Putamen (tissue), 1 donor: ENCODE measurements around the gene CLIP4.
"Not testable (repeated sequence)": the region's sequence is repeated elsewhere in the genome, so short reads cannot be mapped to it uniquely, and the experiment has no call there.

Source experiments
- DNase-seq: peaks from one replicate; pipeline ENCODE4 v3.0.0-alpha.2; 2016; ENCODE audit warnings: low spot score

The CLIP4 gene, protein sequence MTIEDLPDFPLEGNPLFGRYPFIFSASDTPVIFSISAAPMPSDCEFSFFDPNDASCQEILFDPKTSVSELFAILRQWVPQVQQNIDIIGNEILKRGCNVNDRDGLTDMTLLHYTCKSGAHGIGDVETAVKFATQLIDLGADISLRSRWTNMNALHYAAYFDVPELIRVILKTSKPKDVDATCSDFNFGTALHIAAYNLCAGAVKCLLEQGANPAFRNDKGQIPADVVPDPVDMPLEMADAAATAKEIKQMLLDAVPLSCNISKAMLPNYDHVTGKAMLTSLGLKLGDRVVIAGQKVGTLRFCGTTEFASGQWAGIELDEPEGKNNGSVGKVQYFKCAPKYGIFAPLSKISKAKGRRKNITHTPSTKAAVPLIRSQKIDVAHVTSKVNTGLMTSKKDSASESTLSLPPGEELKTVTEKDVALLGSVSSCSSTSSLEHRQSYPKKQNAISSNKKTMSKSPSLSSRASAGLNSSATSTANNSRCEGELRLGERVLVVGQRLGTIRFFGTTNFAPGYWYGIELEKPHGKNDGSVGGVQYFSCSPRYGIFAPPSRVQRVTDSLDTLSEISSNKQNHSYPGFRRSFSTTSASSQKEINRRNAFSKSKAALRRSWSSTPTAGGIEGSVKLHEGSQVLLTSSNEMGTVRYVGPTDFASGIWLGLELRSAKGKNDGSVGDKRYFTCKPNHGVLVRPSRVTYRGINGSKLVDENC

DNA sequence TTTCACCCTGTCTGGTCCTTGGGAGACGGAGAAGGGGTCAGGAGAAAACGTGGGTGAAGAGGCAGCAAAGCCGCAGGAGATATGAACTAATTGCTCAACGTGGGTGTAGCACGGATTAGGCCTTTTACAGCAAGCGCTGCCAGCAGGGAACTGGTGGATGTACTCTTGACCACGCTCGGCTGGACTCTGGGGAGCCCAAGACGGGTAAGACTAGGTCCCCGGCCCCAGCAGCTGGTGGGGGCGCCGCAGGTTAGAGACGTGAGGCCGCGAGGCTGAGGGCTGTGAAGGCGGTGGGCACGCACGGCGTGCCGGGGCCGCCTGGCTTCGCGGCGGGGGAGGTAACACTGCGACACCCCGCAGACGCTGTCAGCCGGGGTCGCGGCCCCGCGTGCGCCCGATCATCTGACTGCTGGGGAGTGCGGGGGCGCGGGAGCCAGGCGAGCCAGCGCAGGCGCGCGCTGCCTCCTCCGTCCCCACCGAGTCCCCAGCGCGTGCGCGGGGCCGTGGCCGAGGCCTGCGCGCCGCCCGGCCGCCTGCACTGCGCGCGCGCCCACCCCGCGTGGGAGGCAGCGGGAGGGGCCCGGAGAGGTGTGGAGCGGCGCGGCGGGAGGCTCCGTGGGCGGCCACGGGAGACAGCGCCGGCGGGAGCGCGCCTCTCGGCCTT lies at the start of gene CLIP4:
Gene CLIP4 (plus strand): TSS at position 470 of the 664 bp plus-strand sequence. CDS start 5,974 bp downstream, outside the sequence.
- DNase-seq = peak; percentile 86

DNA sequence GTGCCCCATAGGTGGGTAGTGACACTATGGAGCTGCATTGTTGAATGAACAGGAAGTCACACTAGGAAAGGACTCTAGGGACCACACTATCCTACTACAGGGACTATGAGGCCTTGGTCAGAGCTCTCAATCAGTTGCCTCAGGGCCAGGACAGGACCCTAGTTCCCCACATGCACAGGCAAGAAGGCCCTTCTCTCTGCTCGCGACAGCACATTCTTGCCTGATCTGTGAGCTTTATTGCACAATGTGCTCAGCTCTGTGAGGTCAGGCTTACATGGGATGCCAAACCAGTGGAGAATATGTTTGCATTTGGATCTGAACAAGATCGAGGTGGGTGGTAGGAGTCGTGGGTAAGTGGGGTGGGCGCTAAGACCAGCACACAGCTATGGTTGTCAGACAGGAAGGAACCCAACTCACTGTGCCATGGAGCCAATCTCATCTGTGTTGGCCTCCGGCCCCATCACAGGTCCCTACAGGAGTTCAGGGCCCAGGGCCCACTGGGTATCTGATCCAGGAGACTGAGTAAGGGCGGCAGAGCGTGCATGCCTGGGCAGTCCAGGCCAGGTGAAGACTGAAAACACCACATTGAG lies 48.8 kb upstream of the CLIP4 start:
- DNase-seq = no peak

- no peak for DNase-seq
Measured at GRCh38 chr2:29066997-29067605, 48.1 kb upstream of the CLIP4 start.

DNA sequence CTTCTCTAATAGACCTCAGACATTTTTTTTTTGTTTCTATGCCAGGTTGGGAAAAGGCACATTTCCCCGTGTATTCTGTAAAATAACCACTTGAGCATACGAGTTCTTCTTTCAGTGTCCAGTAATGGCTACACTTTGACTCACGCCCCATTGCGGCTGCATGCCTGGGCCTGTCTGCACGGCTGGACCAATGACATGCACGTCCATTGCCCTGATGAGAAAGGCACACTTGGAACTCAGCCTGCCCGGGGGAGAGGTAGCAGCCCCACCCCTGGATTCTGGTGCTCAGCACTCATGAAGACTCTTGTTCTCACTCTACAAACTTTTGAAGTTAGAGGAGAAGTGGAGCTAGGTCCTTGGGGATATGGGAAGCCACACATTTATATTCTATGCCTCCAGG lies 46.7 kb upstream of the CLIP4 start:
- DNase-seq = no peak

DNA sequence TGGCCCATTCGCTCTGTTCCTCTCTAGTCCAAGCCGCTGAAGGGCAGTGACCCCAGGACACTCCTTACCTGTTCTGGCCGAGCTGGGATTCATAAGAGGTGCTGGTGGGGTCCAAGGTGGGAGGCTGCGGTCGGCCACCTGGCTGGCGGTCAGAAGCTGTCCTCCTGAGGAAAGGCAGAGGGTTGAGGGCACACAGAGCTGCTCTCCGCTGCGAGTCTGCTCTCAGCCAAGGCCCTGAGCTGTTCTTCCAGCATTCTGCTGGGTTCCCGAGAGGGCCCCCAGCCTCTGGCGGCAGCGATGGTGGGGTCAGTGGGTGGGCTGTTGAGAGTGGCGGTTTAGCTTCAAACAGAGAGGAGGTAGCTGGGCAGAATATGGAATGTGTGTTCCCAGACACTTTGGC lies 44.7 kb upstream of the CLIP4 start:
- DNase-seq = no peak

GRCh38 chr2:29071032-29071975 lies 43.9 kb upstream of the CLIP4 start:
- no peak for DNase-seq

- DNase-seq = no peak
Measured at GRCh38 chr2:29072251-29072650, 43.0 kb upstream of the CLIP4 start.

DNA sequence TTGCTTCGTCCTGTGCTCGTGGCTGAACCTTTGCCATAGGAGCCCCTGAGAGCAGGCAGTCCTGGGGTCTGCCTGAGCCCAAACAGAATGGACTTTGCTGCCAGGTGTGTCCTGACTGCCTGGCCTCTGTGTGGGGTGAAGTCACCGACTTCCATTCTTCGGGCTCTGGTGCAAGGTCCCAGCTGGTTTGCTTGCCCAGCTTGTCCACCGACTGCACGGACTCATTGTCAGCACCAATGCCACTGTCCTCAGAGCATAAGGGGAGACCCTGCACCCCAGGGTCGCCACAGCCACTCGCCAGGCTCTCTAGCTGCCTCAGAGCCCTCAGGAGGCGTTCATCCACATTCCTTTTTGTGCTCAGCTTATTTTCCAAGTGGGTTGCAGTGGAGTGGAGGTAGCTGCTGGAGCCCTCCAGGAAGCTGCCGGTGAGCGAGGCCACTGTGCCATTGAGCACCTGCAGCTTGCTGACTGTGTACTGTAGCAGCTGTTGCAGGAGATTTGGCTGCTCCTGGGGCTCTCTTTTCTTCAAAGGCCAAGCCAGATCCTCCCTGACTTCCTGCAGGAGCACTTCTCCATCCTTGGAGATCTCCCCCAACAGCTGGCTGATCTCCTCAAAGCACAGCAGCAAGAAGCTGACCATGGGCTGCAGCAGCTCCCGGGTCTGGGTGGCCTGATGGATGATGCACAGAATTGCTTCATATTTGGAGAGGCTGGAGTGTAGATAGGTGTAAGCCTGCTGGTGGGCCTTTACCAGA lies 42.1 kb upstream of the CLIP4 start:
- DNase-seq = no peak

DNA sequence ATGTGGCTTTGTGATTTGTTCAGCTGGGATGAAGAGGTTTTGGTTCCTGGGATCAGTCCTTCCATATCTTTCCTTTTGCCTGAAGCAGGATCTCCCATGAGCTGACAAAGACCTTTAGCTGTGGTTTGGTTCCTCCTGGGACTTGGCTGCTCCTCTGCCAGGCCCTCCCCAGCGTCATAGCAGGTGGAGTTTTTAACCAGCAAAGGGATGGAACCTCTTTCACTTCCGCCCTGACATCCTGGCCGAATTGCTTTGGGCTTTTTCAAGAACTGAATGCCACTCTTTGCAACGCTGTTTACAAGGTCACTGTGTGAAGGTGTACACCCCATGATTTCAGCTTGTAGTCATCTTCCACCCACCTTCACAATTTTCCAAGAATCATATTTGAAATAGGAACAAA lies 41.3 kb upstream of the CLIP4 start:
- DNase-seq = no peak

- no peak for DNase-seq
Measured at GRCh38 chr2:29074411-29074810, 40.8 kb upstream of the CLIP4 start, which contains the start of gene PCARE. PCARE (minus strand) TSS chr2:29074523; CDS start chr2:29074261, 262 bp downstream.

DNA sequence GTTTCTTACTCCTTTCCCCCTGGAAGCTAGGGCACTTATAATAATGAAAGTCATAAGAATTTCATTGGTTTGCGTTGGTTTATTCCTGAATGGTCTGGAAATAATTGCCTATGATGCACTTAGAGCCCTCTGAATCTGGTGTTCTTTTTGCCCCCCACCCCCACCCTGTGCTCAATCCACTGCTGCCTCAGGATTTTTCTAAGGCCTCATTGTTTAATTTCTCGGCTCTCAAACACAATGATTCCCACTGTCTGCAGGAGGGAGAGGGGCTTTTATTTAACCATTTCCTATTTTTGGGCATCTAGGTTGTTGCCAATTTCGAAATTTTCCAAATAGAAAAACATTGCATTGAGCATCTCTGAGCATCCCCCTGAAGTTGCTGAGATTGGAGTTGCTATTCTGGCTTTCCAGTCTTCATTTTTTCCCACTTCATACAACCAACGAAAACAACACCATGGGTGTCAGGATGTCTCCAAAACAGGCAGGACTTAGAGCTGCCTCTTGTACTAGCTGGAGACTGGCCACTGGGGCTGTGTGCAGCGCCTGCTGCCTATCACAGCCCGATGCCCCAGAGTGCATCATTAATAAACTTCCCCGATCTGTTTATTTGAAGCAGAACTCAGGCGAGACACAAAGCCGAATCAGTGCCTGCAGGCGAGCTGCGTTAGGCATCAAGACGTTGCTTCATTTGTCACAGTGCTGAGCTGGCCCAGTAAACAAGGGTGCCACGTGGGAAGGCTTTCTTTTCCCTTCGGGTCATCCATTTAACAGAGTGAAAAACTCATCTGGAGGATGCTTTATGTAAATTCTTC lies 39.1 kb upstream of the CLIP4 start:
- DNase-seq = peak; percentile 90

DNA sequence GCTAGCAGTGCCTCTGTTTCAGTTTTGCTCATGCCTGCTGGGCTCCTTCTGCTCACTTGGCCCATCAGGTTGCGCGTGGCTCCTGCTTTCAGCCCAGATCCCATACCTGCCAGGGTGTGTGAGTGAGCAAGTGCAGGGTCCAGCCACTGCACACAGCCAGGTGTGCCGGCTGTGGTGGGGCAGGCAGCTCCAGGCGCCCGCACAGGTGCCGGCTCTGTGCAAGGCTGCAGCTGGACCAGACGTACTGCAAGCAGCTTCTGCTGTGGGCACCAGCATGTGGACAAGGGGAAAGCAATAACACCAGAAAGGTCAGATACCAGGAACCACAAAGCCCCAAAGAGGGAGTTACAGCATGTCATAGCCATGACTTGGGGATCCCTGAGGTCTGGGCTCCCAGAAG lies 35.3 kb upstream of the CLIP4 start:
- no peak for DNase-seq

DNA sequence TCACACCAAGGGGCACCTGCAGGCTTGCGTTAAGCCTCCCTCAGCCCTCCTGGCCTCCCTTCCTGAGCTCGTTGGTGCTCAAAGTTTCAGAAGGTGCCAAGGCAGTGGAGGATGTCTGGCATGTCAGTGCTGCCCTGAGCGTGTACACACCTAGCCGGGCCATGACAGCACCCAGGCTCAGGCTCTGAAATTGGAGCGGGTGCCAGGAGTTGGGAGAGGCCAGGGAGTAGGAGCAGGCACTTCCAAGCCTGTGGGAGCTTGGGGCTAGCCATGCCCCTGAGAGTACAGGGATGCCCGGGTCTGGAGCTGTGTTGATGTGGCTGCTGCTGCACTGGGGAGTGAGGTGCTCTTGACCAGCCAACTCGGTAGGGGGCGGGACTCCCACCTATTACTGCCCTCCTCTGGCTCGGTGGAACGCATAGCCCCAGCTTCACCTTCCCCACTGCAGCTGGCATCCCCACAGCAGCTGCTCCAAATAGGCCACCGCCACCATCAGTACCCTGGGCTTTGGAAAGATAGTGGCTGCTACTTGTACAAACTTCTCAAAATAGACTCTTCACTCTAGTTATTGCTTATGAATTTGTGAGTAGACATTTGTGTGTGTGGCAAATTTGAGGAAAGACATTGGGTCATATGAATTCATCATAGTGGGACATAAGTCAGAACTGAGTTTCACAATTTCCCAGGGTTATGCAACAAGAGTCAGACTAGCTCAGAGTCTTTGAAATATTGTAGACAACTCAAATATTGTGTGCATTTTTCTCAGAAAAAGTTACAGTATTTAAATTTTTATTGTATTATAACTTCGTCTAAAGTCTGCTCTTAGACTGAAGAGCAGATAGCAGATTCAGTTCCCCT lies 34.1 kb upstream of the CLIP4 start:
- DNase-seq = no peak

GRCh38 chr2:29082804-29083495 lies 32.3 kb upstream of the CLIP4 start:
- no peak for DNase-seq

- DNase-seq = no peak
Measured at GRCh38 chr2:29084554-29084953, 30.7 kb upstream of the CLIP4 start.

- not testable (repeated sequence) for DNase-seq
Measured at GRCh38 chr2:29090311-29090710, 24.9 kb upstream of the CLIP4 start.

DNA sequence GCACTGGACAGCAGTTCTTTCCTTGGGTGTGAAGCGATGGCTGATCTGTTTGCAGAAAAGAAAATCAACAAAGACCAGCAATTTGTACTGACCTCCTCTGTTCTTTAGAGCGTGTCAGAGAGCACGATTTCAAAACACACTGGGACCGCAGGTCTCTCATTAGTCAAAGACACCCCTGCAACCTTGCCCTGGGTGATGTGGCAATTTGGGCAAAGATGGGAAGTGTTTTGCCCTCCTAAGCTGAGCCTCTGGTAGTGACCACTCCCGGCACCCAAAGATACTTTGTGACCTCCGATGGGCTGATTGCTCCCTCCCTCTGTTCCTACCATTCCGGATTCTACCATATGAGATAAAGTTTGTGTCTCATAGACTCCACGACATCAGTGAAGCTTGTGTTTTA lies 18.2 kb upstream of the CLIP4 start:
- no peak for DNase-seq

DNA sequence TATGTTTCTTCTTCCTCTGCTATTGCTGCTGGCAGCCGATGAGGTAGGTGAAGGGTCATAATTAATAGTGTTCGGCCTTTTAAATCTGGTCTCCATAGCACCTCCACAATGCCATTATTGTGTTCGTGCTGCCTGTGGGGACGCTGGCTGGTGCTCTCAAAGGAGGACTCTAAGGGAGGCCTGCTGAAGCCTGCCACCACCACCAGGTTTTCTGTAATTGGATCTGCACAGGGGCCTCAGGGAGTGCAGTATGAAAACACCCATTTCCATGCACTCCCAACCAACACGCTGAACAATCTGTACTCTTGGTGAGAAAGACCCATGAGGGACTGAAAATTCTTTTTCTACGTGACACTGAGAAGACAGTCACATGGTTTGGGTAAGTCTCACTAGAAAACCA lies 17.6 kb upstream of the CLIP4 start:
- DNase-seq = no peak
